HEK293 (cell line): ENCODE results near the gene PPP1R12C.

Source experiments
- CTCF ChIA-PET: fragments of 350-600 bp; formaldehyde crosslinking; extraction: SDS; loops from one replicate; lab custom pipeline; 2021; ENCODE audit warnings: antibody characterized with exemption; lab: Yijun Ruan, JAX
- POLR2A ChIA-PET: fragments of 300-600 bp; formaldehyde crosslinking; extraction: SDS; loops from one replicate; lab custom pipeline; 2020; ENCODE audit warnings: antibody characterized with exemption, inconsistent platforms; lab: Yijun Ruan, JAX
- H3K27ac ChIP-seq: fragments of 200-500 bp; sonication (Bioruptor generic); 2 replicates; pipeline ENCODE4 v1.5.1; 2014; ENCODE audit warnings: low read depth, low read length, control low read depth, inconsistent platforms; ENCODE audit errors: extremely low read depth
- H3K36me3 ChIP-seq, 2 experiments: fragments of 200-500 bp in 1 of 2; sonication (Bioruptor generic) in 1 of 2; 1 replicate in 1 of 2; 2 replicates in 1 of 2; pipeline ENCODE4 v1.5.1; 2014 to 2017; ENCODE audit warnings: inconsistent platforms in 2 of 2, low read length in 2 of 2; ENCODE audit not compliant: control insufficient read depth in 2 of 2, insufficient read depth in 1 of 2
- H3K4me1 ChIP-seq: fragments of 200-500 bp; sonication (Bioruptor generic); 2 replicates; pipeline ENCODE4 v1.5.1; 2014; ENCODE audit warnings: mild to moderate bottlenecking, low read length, inconsistent platforms; ENCODE audit not compliant: control insufficient read depth, insufficient read depth
- H3K4me3 ChIP-seq: 2 replicates; pipeline ENCODE4 v1.5.1; 2011; ENCODE audit warnings: low read depth, mild to moderate bottlenecking, control low read depth, low read length, moderate library complexity
- H3K9me3 ChIP-seq: fragments of 200-500 bp; sonication (Bioruptor generic); 2 replicates; pipeline ENCODE4 v1.5.1; 2014; ENCODE audit warnings: low read depth, low read length, inconsistent platforms; ENCODE audit not compliant: control insufficient read depth, insufficient read depth
- BCL11B ChIP-seq: fragments of 450-650 bp; formaldehyde crosslinking; IDR thresholded peaks from 2 replicates; pipeline ENCODE4 v1.5.1; 2016; ENCODE audit warnings: low read depth, missing biosample characterization, missing genetic modification characterization
- GLI2 ChIP-seq: fragments of 450-650 bp; formaldehyde crosslinking; IDR thresholded peaks from 2 replicates; pipeline ENCODE4; 2017; ENCODE audit warnings: missing biosample characterization, missing genetic modification characterization, low read depth, borderline replicate concordance
- SALL2 ChIP-seq: fragments of 450-650 bp; formaldehyde crosslinking; IDR thresholded peaks from 2 replicates; pipeline ENCODE4 v1.5.0; 2017; ENCODE audit warnings: missing biosample characterization, mild to moderate bottlenecking, missing genetic modification characterization, borderline replicate concordance
- ZEB2 ChIP-seq: fragments of 450-650 bp; formaldehyde crosslinking; IDR thresholded peaks from 2 replicates; pipeline ENCODE4 v1.5.1; 2016; ENCODE audit warnings: missing biosample characterization, missing genetic modification characterization
- ZNF114 ChIP-seq: fragments of 450-650 bp; formaldehyde crosslinking; IDR thresholded peaks from 2 replicates; pipeline ENCODE4 v1.5.0; 2017; ENCODE audit warnings: missing biosample characterization, missing genetic modification characterization
- ZNF133 ChIP-seq: fragments of 450-650 bp; formaldehyde crosslinking; IDR thresholded peaks from 2 replicates; pipeline ENCODE4 v1.5.1; 2016; ENCODE audit warnings: missing biosample characterization, missing genetic modification characterization
- ZNF175 ChIP-seq: fragments of 450-650 bp; formaldehyde crosslinking; IDR thresholded peaks from 2 replicates; pipeline ENCODE4 v1.5.1; 2016; ENCODE audit warnings: missing biosample characterization, missing genetic modification characterization
- ZNF211 ChIP-seq: fragments of 450-650 bp; formaldehyde crosslinking; IDR thresholded peaks from 2 replicates; pipeline ENCODE4 v1.5.1; 2016; ENCODE audit warnings: low read depth, missing biosample characterization, missing genetic modification characterization
- ZNF416 ChIP-seq: fragments of 450-650 bp; formaldehyde crosslinking; IDR thresholded peaks from 2 replicates; pipeline ENCODE4 v1.5.1; 2016; ENCODE audit warnings: missing biosample characterization, missing genetic modification characterization
- ZNF426 ChIP-seq: fragments of 450-650 bp; formaldehyde crosslinking; IDR thresholded peaks from 2 replicates; pipeline ENCODE4 v1.5.1; 2017; ENCODE audit warnings: missing biosample characterization, missing genetic modification characterization, mild to moderate bottlenecking, inconsistent platforms, moderate library complexity
- ZNF626 ChIP-seq: fragments of 450-650 bp; sonication (Bioruptor Pico); formaldehyde crosslinking; IDR thresholded peaks from 2 replicates; pipeline ENCODE4 v1.5.1; 2018; ENCODE audit warnings: missing biosample characterization, missing genetic modification characterization, inconsistent platforms
- ZNF660 ChIP-seq: fragments of 450-650 bp; IDR thresholded peaks from 2 replicates; pipeline ENCODE4 v1.5.1; 2018; ENCODE audit warnings: missing biosample characterization, mild to moderate bottlenecking, missing genetic modification characterization
- ZSCAN30 ChIP-seq: fragments of 450-650 bp; IDR thresholded peaks from 2 replicates; pipeline ENCODE4 v1.5.1; 2018; ENCODE audit warnings: missing biosample characterization, mild to moderate bottlenecking, missing genetic modification characterization, moderate library complexity
- ZXDB ChIP-seq: fragments of 450-650 bp; formaldehyde crosslinking; IDR thresholded peaks from 2 replicates; pipeline ENCODE4 v1.5.1; 2016; ENCODE audit warnings: missing biosample characterization, missing genetic modification characterization
- TF ChIP-seq, protein P1 (sequence below): fragments of 450-650 bp; formaldehyde crosslinking; IDR thresholded peaks from 2 replicates; pipeline ENCODE4 v1.5.1; 2016; ENCODE audit warnings: missing biosample characterization, missing genetic modification characterization
- TF ChIP-seq, protein P2 (sequence below): fragments of 450-650 bp; formaldehyde crosslinking; IDR thresholded peaks from 2 replicates; pipeline ENCODE4 v1.5.1; 2016; ENCODE audit warnings: missing biosample characterization, missing genetic modification characterization
- TF ChIP-seq, protein P3 (sequence below): fragments of 450-650 bp; formaldehyde crosslinking; IDR thresholded peaks from 2 replicates; pipeline ENCODE4 v1.5.1; 2017; ENCODE audit warnings: missing biosample characterization, missing genetic modification characterization
- TF ChIP-seq, protein P4 (sequence below): fragments of 450-650 bp; formaldehyde crosslinking; IDR thresholded peaks from 2 replicates; pipeline ENCODE4 v1.5.1; 2016; ENCODE audit warnings: missing biosample characterization, missing genetic modification characterization
- TF ChIP-seq, protein P5 (sequence below): fragments of 450-650 bp; formaldehyde crosslinking; IDR thresholded peaks from 2 replicates; pipeline ENCODE4 v1.5.1; 2016; ENCODE audit warnings: missing biosample characterization, missing genetic modification characterization, borderline replicate concordance

The PPP1R12C gene

DNA sequence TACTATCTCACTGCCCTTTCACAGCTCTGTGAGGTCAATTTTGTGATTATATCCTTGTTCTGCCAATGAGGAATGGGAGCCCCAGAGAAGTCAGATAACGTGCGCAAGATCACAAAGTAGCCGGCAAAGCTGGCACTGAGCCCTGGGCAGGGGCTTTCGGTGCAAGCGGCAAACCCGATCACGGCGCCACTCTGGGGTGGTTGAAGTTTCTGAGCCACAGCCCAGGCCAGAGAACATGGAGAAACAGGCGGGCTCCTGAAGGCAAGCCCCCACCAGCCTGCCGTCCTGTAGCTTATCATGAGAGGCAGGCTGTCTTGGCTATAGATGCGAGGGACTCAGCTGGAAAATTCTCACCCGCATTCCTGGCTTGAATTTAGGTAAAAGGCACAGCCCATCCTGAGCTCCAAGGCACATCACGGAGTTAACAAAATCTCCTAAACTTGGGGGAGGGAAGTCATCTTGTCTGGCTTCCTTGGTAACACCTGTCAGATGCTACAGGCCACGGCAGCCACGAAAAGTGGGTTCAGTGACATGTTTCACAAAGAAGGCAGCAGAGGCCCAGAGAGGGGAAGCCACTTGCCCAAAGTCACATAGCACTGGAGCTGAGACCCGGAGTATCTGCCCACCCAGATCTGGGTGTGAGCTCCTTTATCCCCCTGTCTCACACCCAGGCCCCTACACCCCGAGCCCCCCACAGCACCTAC lies 19.1 kb upstream of the PPP1R12C start (continued):
- TF ChIP-seq, protein P1, sequence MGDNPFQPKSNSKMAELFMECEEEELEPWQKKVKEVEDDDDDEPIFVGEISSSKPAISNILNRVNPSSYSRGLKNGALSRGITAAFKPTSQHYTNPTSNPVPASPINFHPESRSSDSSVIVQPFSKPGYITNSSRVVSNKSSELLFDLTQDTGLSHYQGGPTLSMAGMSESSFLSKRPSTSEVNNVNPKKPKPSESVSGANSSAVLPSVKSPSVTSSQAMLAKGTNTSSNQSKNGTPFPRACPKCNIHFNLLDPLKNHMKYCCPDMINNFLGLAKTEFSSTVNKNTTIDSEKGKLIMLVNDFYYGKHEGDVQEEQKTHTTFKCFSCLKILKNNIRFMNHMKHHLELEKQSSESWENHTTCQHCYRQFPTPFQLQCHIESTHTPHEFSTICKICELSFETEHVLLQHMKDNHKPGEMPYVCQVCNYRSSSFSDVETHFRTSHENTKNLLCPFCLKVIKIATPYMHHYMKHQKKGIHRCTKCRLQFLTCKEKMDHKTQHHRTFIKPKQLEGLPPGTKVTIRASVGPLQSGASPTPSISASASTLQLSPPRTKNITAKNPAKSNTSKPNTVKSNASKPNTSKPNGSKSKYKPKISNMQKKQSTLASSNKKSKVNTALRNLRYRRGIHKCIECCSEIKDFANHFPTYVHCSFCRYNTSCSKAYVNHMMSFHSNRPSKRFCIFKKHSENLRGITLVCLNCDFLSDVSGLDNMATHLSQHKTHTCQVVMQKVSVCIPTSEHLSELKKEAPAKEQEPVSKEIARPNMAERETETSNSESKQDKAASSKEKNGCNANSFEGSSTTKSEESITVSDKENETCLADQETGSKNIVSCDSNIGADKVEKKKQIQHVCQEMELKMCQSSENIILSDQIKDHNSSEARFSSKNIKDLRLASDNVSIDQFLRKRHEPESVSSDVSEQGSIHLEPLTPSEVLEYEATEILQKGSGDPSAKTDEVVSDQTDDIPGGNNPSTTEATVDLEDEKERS (tag by site-specific recombination): no peak
- TF ChIP-seq, all 188 proteins: peak for 0

DNA sequence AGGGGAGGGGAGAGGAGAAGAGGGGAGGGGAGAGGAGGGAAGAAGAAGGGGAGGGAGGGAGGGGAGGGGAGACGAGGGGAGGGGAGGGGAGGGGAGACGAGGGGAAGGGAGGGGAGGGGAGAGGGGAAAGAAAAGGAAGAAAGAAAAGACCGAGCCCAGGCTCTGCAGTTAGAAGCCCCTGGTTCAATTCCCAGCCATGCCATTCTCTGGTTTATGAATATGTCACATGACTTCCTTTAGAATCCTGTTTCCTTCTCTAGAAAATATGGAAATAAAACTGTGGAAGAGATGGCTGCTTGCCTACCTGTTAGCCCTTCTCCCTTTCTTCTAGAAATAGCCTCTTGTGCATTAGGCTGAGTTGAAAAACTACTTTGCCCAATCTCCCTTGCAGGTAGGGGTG lies 17.3 kb upstream of the PPP1R12C start:
- Histone ChIP-seq H3K27ac (no peak overlapping the region), H3K9me3 (no peaks in the 10 kb centered on the region), H3K4me3 (no peak overlapping the region), H3K36me3 (no peaks in the 10 kb centered on the region; a peak in 1 of 3 replicates), H3K4me1 (no peaks in the 10 kb centered on the region)
- ChIA-PET POLR2A (interaction anchor here (0.6 kb wide), 1 partner anchor 33 kb away, joined by 5 read pairs; no protein-coding TSS in a partner anchor), CTCF (interaction anchor here (0.6 to 2.0 kb wide), 7 partner anchors 16 to 282 kb away, joined by 3 to 8 read pairs (median 3); partner anchors contain the start of gene PPP1R12C)
- TF ChIP-seq, protein P2, sequence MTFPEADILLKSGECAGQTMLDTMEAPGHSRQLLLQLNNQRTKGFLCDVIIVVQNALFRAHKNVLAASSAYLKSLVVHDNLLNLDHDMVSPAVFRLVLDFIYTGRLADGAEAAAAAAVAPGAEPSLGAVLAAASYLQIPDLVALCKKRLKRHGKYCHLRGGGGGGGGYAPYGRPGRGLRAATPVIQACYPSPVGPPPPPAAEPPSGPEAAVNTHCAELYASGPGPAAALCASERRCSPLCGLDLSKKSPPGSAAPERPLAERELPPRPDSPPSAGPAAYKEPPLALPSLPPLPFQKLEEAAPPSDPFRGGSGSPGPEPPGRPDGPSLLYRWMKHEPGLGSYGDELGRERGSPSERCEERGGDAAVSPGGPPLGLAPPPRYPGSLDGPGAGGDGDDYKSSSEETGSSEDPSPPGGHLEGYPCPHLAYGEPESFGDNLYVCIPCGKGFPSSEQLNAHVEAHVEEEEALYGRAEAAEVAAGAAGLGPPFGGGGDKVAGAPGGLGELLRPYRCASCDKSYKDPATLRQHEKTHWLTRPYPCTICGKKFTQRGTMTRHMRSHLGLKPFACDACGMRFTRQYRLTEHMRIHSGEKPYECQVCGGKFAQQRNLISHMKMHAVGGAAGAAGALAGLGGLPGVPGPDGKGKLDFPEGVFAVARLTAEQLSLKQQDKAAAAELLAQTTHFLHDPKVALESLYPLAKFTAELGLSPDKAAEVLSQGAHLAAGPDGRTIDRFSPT (tag by site-specific recombination): no peak
- TF ChIP-seq, protein P3, sequence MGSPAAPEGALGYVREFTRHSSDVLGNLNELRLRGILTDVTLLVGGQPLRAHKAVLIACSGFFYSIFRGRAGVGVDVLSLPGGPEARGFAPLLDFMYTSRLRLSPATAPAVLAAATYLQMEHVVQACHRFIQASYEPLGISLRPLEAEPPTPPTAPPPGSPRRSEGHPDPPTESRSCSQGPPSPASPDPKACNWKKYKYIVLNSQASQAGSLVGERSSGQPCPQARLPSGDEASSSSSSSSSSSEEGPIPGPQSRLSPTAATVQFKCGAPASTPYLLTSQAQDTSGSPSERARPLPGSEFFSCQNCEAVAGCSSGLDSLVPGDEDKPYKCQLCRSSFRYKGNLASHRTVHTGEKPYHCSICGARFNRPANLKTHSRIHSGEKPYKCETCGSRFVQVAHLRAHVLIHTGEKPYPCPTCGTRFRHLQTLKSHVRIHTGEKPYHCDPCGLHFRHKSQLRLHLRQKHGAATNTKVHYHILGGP: no peak
- TF ChIP-seq, protein P4, sequence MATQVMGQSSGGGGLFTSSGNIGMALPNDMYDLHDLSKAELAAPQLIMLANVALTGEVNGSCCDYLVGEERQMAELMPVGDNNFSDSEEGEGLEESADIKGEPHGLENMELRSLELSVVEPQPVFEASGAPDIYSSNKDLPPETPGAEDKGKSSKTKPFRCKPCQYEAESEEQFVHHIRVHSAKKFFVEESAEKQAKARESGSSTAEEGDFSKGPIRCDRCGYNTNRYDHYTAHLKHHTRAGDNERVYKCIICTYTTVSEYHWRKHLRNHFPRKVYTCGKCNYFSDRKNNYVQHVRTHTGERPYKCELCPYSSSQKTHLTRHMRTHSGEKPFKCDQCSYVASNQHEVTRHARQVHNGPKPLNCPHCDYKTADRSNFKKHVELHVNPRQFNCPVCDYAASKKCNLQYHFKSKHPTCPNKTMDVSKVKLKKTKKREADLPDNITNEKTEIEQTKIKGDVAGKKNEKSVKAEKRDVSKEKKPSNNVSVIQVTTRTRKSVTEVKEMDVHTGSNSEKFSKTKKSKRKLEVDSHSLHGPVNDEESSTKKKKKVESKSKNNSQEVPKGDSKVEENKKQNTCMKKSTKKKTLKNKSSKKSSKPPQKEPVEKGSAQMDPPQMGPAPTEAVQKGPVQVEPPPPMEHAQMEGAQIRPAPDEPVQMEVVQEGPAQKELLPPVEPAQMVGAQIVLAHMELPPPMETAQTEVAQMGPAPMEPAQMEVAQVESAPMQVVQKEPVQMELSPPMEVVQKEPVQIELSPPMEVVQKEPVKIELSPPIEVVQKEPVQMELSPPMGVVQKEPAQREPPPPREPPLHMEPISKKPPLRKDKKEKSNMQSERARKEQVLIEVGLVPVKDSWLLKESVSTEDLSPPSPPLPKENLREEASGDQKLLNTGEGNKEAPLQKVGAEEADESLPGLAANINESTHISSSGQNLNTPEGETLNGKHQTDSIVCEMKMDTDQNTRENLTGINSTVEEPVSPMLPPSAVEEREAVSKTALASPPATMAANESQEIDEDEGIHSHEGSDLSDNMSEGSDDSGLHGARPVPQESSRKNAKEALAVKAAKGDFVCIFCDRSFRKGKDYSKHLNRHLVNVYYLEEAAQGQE (tag by site-specific recombination): no peak
- TF ChIP-seq ZNF211 (no peak), ZNF626 (tag by site-specific recombination) (no peak), ZNF175 (no peak), ZNF426 (tag by site-specific recombination) (no peak), ZXDB (tag by site-specific recombination) (no peak), SALL2 (no peak), ZNF660 (no peak), ZSCAN30 (tag by site-specific recombination) (no peak), ZNF133 (tag by site-specific recombination) (no peak), GLI2 (no peak), BCL11B (tag by site-specific recombination) (no peak), ZNF416 (tag by site-specific recombination) (no peak), ZEB2 (no peak), ZNF114 (tag by site-specific recombination) (no peak)
- TF ChIP-seq, protein P5, sequence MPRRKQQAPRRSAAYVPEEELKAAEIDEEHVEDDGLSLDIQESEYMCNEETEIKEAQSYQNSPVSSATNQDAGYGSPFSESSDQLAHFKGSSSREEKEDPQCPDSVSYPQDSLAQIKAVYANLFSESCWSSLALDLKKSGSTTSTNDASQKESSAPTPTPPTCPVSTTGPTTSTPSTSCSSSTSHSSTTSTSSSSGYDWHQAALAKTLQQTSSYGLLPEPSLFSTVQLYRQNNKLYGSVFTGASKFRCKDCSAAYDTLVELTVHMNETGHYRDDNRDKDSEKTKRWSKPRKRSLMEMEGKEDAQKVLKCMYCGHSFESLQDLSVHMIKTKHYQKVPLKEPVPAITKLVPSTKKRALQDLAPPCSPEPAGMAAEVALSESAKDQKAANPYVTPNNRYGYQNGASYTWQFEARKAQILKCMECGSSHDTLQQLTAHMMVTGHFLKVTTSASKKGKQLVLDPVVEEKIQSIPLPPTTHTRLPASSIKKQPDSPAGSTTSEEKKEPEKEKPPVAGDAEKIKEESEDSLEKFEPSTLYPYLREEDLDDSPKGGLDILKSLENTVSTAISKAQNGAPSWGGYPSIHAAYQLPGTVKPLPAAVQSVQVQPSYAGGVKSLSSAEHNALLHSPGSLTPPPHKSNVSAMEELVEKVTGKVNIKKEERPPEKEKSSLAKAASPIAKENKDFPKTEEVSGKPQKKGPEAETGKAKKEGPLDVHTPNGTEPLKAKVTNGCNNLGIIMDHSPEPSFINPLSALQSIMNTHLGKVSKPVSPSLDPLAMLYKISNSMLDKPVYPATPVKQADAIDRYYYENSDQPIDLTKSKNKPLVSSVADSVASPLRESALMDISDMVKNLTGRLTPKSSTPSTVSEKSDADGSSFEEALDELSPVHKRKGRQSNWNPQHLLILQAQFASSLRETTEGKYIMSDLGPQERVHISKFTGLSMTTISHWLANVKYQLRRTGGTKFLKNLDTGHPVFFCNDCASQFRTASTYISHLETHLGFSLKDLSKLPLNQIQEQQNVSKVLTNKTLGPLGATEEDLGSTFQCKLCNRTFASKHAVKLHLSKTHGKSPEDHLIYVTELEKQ (tag by site-specific recombination): no peak
